HCT116 (cell line): Measurements from ENCODE around the gene UBE2H. TPM values are rescaled to one million over a fixed set of nuclear protein-coding genes. Genes with fewer than 3 reads are reported as not detected.

Experiments used
- ATAC-seq: fragments of 200-7000 bp; cut with Tn5 transposase; 2 replicates; pipeline ENCODE4 v1.9.1; 2020; ENCODE audit warnings: mild to moderate bottlenecking, moderate library complexity
- BruUV-seq: library from RNA; stranded (reverse); fragments of 400-500 nt; replicated peaks from 2 replicates; lab custom pipeline; 2021; lab: Mats Ljungman, UMichigan
- CTCF ChIA-PET: fragments of 300-600 bp; sonication (Branson Sonifier 250); formaldehyde crosslinking; loops from one replicate; lab custom pipeline; 2021; ENCODE audit warnings: antibody characterized with exemption; lab: Charles Lee
- POLR2A ChIA-PET: fragments of 300-600, 350-600 bp; sonication (Branson Sonifier 250); formaldehyde crosslinking; loops from one replicate; lab custom pipeline; 2021; ENCODE audit warnings: antibody characterized with exemption; lab: Charles Lee
- RAD21 ChIA-PET, 2 experiments: fragments of 300-600 bp; sonication (Branson Sonifier 250); formaldehyde crosslinking; loops; one replicate each; lab custom pipeline; 2023; ENCODE audit warnings: low total read pairs in 2 of 2; ENCODE audit not compliant: uncharacterized antibody in 2 of 2, unreplicated experiment in 2 of 2, low non-redundant PET in 1 of 2; lab: Charles Lee
- DNase-seq: peaks from one replicate; pipeline ENCODE4 v3.0.0-alpha.2; 2010; ENCODE audit warnings: low read depth, low spot score
- H2AFZ ChIP-seq: fragments of 200-600 bp; shearing (Covaris generic), sonication (generic); 2 replicates; pipeline ENCODE4 v1.6.1; 2017; ENCODE audit warnings: low read depth, mixed run types, mixed read lengths, antibody characterized with exemption, low read length; ENCODE audit not compliant: poor library complexity, severe bottlenecking
- H3K27ac ChIP-seq: 2 replicates; pipeline ENCODE4 v1.5.1; 2012; ENCODE audit warnings: low read depth, low read length
- H3K27me3 ChIP-seq: fragments of 200-600 bp; sonication (generic); 2 replicates; pipeline ENCODE4 v1.6.1; 2016; ENCODE audit warnings: mixed run types, low read length, mixed read lengths; ENCODE audit not compliant: insufficient read depth
- H3K36me3 ChIP-seq, 2 experiments: fragments of 200-500 bp in 1 of 2; fragments of 200-600 bp in 1 of 2; sonication (Bioruptor generic) in 1 of 2; sonication (generic) in 1 of 2; 2 replicates each; pipeline versions ENCODE4 v1.5.1 to v1.6.1; 2014 to 2016; ENCODE audit warnings: low read length in 2 of 2, inconsistent platforms in 1 of 2, mixed read lengths in 1 of 2, mixed run types in 1 of 2; ENCODE audit not compliant: insufficient read depth in 2 of 2, control insufficient read depth in 1 of 2
- H3K4me1 ChIP-seq, 2 experiments: fragments of 200-600 bp in 1 of 2; sonication (generic) in 1 of 2; 2 replicates each; pipeline versions ENCODE4 v1.5.1 to v1.6.1; 2012 to 2017; ENCODE audit warnings: low read length in 2 of 2, inconsistent platforms in 1 of 2, mild to moderate bottlenecking in 1 of 2, mixed read lengths in 1 of 2, mixed run types in 1 of 2, moderate library complexity in 1 of 2; ENCODE audit not compliant: insufficient read depth in 2 of 2, control insufficient read depth in 1 of 2
- H3K4me2 ChIP-seq: fragments of 200-600 bp; sonication (generic); 2 replicates; pipeline ENCODE4 v1.6.1; 2017; ENCODE audit warnings: mixed run types, low read length, mixed read lengths
- H3K4me3 ChIP-seq, 2 experiments: fragments of 200-600 bp in 1 of 2; sonication (generic) in 1 of 2; replicated peaks in 1 of 2; 2 replicates each; pipeline ENCODE4 v1.5.1; 2011 to 2016; ENCODE audit warnings: low read length in 2 of 2, control low read depth in 1 of 2, low read depth in 1 of 2, mild to moderate bottlenecking in 1 of 2, mixed read lengths in 1 of 2, mixed run types in 1 of 2
- H3K79me2 ChIP-seq: fragments of 200-600 bp; sonication (generic); 2 replicates; pipeline ENCODE4 v1.6.1; 2017; ENCODE audit warnings: mild to moderate bottlenecking, mixed run types, low read length, moderate library complexity, mixed read lengths; ENCODE audit not compliant: insufficient read depth
- H3K9ac ChIP-seq: fragments of 200-600 bp; sonication (generic); 2 replicates; pipeline ENCODE4 v1.6.1; 2016; ENCODE audit warnings: low read length, mixed read lengths
- H3K9me2 ChIP-seq: fragments of 200-600 bp; sonication (generic), shearing (Covaris generic); 2 replicates; pipeline ENCODE4 v1.6.1; 2017; ENCODE audit warnings: mixed run types, mild to moderate bottlenecking, moderate library complexity; ENCODE audit not compliant: insufficient read depth
- H3K9me3 ChIP-seq, 2 experiments: fragments of 200-500 bp in 1 of 2; fragments of 200-600 bp in 1 of 2; sonication (Bioruptor generic) in 1 of 2; sonication (generic) in 1 of 2; 2 replicates each; pipeline ENCODE4 v1.6.1; 2014 to 2017; ENCODE audit warnings: low read length in 2 of 2, mixed read lengths in 2 of 2, inconsistent platforms in 1 of 2, low read depth in 1 of 2, mild to moderate bottlenecking in 1 of 2, mixed run types in 1 of 2, moderate library complexity in 1 of 2; ENCODE audit not compliant: control insufficient read depth in 1 of 2, insufficient read depth in 1 of 2
- H4K20me1 ChIP-seq: fragments of 200-600 bp; sonication (generic), shearing (Covaris generic); 2 replicates; pipeline ENCODE4 v1.6.1; 2017; ENCODE audit warnings: mixed run types, mild to moderate bottlenecking, moderate library complexity; ENCODE audit not compliant: insufficient read depth
- ATF3 ChIP-seq: IDR thresholded peaks from 2 replicates; pipeline ENCODE4 v1.6.1; 2012
- CBX3 ChIP-seq: IDR thresholded peaks from 2 replicates; pipeline ENCODE4 v1.6.1; 2012; ENCODE audit warnings: low read depth
- CEBPB ChIP-seq: IDR thresholded peaks from 2 replicates; pipeline ENCODE4 v1.6.1; 2012; ENCODE audit warnings: low read depth
- EGR1 ChIP-seq: IDR thresholded peaks from 2 replicates; pipeline ENCODE4 v1.6.1; 2012; ENCODE audit warnings: low read depth
- EZH2phosphoT487 ChIP-seq: fragments of 200-600 bp; IDR thresholded peaks from 2 replicates; pipeline ENCODE4 v1.6.1; 2018; ENCODE audit warnings: antibody characterized with exemption, borderline replicate concordance
- POLR2A ChIP-seq: IDR thresholded peaks from 2 replicates; pipeline ENCODE4 v1.7.0; 2011; ENCODE audit warnings: borderline replicate concordance; ENCODE audit not compliant: insufficient read depth, insufficient read length; ENCODE audit errors: extremely low read depth
- RAD21 ChIP-seq: IDR thresholded peaks from 2 replicates; pipeline ENCODE4 v1.6.1; 2012; ENCODE audit warnings: low read depth, mild to moderate bottlenecking
- SRF ChIP-seq: IDR thresholded peaks from 2 replicates; pipeline ENCODE4 v1.6.1; 2012; ENCODE audit warnings: low read depth
- TCF7L2 ChIP-seq: IDR thresholded peaks from 2 replicates; pipeline ENCODE4 v1.7.0; 2011; ENCODE audit warnings: borderline replicate concordance, inconsistent platforms; ENCODE audit not compliant: insufficient read depth, insufficient read length; ENCODE audit errors: extremely low read depth
- ZBTB33 ChIP-seq: IDR thresholded peaks from 2 replicates; pipeline ENCODE4 v1.6.1; 2011; ENCODE audit warnings: mild to moderate bottlenecking, low read length, moderate library complexity; ENCODE audit not compliant: insufficient replicate concordance; ENCODE audit errors: extremely low read depth
- ZNF274 ChIP-seq: fragments of 200-500 bp; sonication (Bioruptor generic); IDR thresholded peaks from 2 replicates; pipeline ENCODE4 v1.6.1; 2014; ENCODE audit warnings: mild to moderate bottlenecking, low read depth, low read length, inconsistent platforms
- intact Hi-C: fragments of 100-400 bp; cut with micrococcal nuclease; formaldehyde crosslinking; loops from 2 replicates; pipeline ENCODE4 v1.10.0; 2022
- total RNA-seq: library from RNA; stranded (reverse); gene quantifications from one replicate; pipeline ENCODE4 v1.2.1, GENCODE V29; 2021; ENCODE audit not compliant: unreplicated experiment

The UBE2H gene
- total RNA-seq, 1 experiment from 2014 or later: 117 TPM

- peaks cover 5 to 6% of the 10 kb centered on the region in 2 experiments; a peak in 2 of 4 replicates for H3K36me3 ChIP-seq
These were observed 6.5 kb downstream of the UBE2H start for GRCh38 chr7:129946282-129946681.

GRCh38 chr7:129943352-129943751 lies 9.4 kb downstream of the UBE2H start:
- H3K4me3 ChIP-seq: no peak overlapping the region
- DNase-seq (no peak), ATAC-seq (no peak)
- H3K4me2 ChIP-seq: no peak overlapping the region
- H3K4me1 ChIP-seq: peaks cover 23 to 30% of the 10 kb centered on the region in 2 experiments
- ChIA-PET CTCF (no interaction called here), POLR2A (interaction anchor here (1.0 to 1.2 kb wide), 2 partner anchors 13 to 66 kb away, joined by 3 read pairs; no protein-coding TSS in a partner anchor), RAD21 (interaction anchor here in 1 of 2 experiments (0.6 kb wide), 1 partner anchor 94 kb away, joined by 4 read pairs; no protein-coding TSS in a partner anchor)
- peaks cover 5 to 7% of the 10 kb centered on the region in 2 experiments; a peak in 3 of 4 replicates for H3K36me3 ChIP-seq
- H3K9me2 ChIP-seq: no peaks in the 10 kb centered on the region
- peaks cover 11% of the 10 kb centered on the region for H4K20me1 ChIP-seq
- H2AFZ ChIP-seq: no peak overlapping the region
- no peak overlapping the region for H3K27ac ChIP-seq
- H3K27me3 ChIP-seq: no peaks in the 10 kb centered on the region
- no peaks in the 10 kb centered on the region for H3K9me3 ChIP-seq
- H3K79me2 ChIP-seq: peaks cover 99% of the 10 kb centered on the region
- TF ChIP-seq POLR2A (no peak), ZBTB33 (no peak), RAD21 (no peak), ZNF274 (no peak), EGR1 (no peak), CEBPB (no peak), SRF (no peak), EZH2phosphoT487 (no peak)
- BruUV-seq: no TSS peak
- intact Hi-C loops: no loop called here
- H3K9ac ChIP-seq: no peak overlapping the region

More at GRCh38 chr7:129946282-129946681, 6.5 kb downstream of the UBE2H start:
- Histone ChIP-seq H3K4me1 (peaks cover 47 to 50% of the 10 kb centered on the region in 2 experiments), H3K27me3 (no peaks in the 10 kb centered on the region)
- ATAC-seq (no peak), DNase-seq (no peak)
- TF ChIP-seq ATF3 (no peak), CBX3 (no peak), POLR2A (no peak), TCF7L2 (no peak)
- TF ChIP-seq, all 23 proteins: peak for 0
- CTCF ChIA-PET: no interaction called here
- Histone ChIP-seq H3K4me3 (no peak overlapping the region), H3K4me2 (no peak overlapping the region), H2AFZ (no peak overlapping the region), H3K9me2 (no peaks in the 10 kb centered on the region), H4K20me1 (peaks cover 15% of the 10 kb centered on the region), H3K9ac (no peak overlapping the region), H3K79me2 (peaks cover 100% of the 10 kb centered on the region), H3K9me3 (no peaks in the 10 kb centered on the region), H3K27ac (no peak overlapping the region)
- RAD21 ChIA-PET: no interaction called here
- intact Hi-C loops: loop anchor here (5.0 kb wide), 1 partner anchor 334 kb away; the partner anchor contains the start of gene NRF1
- POLR2A ChIA-PET: interaction anchor here (1.2 kb wide), 1 partner anchor 12 kb away, joined by 4 read pairs; no protein-coding TSS in a partner anchor
- no TSS peak for BruUV-seq
